ENCODE data around the gene DMRTC2. TPM values are rescaled to one million over a fixed set of nuclear protein-coding genes. Genes with fewer than 3 reads are reported as not detected.
A peak's percentile ranks its signal among the peaks of the same experiment; 100 is the strongest.

The DMRTC2 gene
- total and polyA plus RNA-seq, 9 of the 15 experiments (the other 6 are each of a cell fraction or from before 2014, with no cell fraction given): 0.03 TPM; not detected in 8

GRCh38 chr19:41868120-41868988, 23.5 kb downstream of the DMRTC2 start:
- in situ Hi-C loops (cut with MboI): no loop called here
- intact Hi-C loops (cut with micrococcal nuclease): no loop called here
- Histone ChIP-seq H3K9me3 (replicated peaks; ENCODE audit: control insufficient read depth, insufficient read depth, low read depth, low read length) (no peaks in the 10 kb centered on the region), H3K36me3 (ENCODE audit: control insufficient read depth, insufficient read depth, low read length) (peaks cover 80% of the 10 kb centered on the region), H3K79me2 (ENCODE audit: control insufficient read depth, insufficient read depth, low read length) (peaks cover 48% of the 10 kb centered on the region), H3K4me1 (replicated peaks in 1 of 2; ENCODE audit: control insufficient read depth in 2 of 2, insufficient read depth in 2 of 2, low read length in 2 of 2) (peaks cover 7 to 31% of the 10 kb centered on the region in 2 experiments; a peak in 4 of 5 replicates), H3K27ac (ENCODE audit: extremely low read depth, low read depth, low read length) (peak overlapping the region; percentile 34; the same call in 1 of the 3 replicates), H3K4me2 (ENCODE audit: insufficient read depth, low read length) (no peak overlapping the region), H3K27me3 (ENCODE audit: control insufficient read depth in 2 of 2, insufficient read depth in 2 of 2, low read length in 2 of 2) (no peaks in the 10 kb centered on the region), H4K20me1 (replicated peaks; ENCODE audit: control insufficient read depth, insufficient read depth, low read length) (peaks cover 59% of the 10 kb centered on the region), H2AFZ (ENCODE audit: low read depth, low read length) (no peak overlapping the region), H3K9me1 (ENCODE audit: control insufficient read depth, insufficient read depth, low read length) (peaks cover 4% of the 10 kb centered on the region), H3K9ac (ENCODE audit: insufficient read depth in 1 of 2, low read depth in 2 of 2, low read length in 2 of 2) (peak overlapping the region in 1 of 2 experiments; percentile 76; a peak in 2 of 4 replicates), H3K4me3 (no peak overlapping the region)
- ChIA-PET POLR2A (interaction anchor here (0.6 to 6.2 kb wide), 10 partner anchors 8 to 810 kb away, joined by 3 to 54 read pairs (median 3); partner anchors contain the start of gene RPS19), CTCF (ENCODE audit: low intra/inter-chr PET ratio) (no interaction called here)
- no peak for ATAC-seq
- no TSS peak for BruUV-seq (replicated peaks)
- no peak for DNase-seq (ENCODE audit: extremely low read depth in 1 of 4, low spot score in 3 of 4)
- FAIRE-seq: no peak
- WGBS (ENCODE audit: insufficient coverage, low coverage, missing lambda C conversion rate): 84% methylated on average over 10 of the region's 10 CpGs
- TF ChIP-seq SUPT5H (IDR thresholded peaks at IDR 0.05): 0 out of 2 replicates have a peak, but pooled peaks have one; percentile 14
- no peak for TF ChIP-seq ZNF766 (CRISPR knock-in tag; conservative IDR thresholded peaks at IDR 0.05)
- peak; percentile 50; the same call in 1 of the 2 replicates for TF ChIP-seq POLR2AphosphoS5 (IDR thresholded peaks at IDR 0.05; ENCODE audit: control insufficient read depth, insufficient read depth, low read depth, low read length)
- no peak for TF ChIP-seq CBX3 (IDR thresholded peaks at IDR 0.05; ENCODE audit: borderline replicate concordance in 1 of 2, low read length in 2 of 2)
- TF ChIP-seq RBFOX2 (IDR thresholded peaks at IDR 0.05; ENCODE audit: low read depth, low read length): peak; percentile 51; the same call in 1 of the 2 replicates
- TF ChIP-seq POLR2A (conservative IDR thresholded peaks at IDR 0.05): peak; percentile 51; the same call in 1 of the 2 replicates
- TF ChIP-seq GMEB1 (CRISPR knock-in tag; IDR thresholded peaks at IDR 0.05): no peak
- TF ChIP-seq SETDB1 (IDR thresholded peaks at IDR 0.05; ENCODE audit: low read length): no peak
- no peak for TF ChIP-seq ZNF449 (CRISPR knock-in tag; IDR thresholded peaks at IDR 0.05)
- no peak for TF ChIP-seq E2F6 (IDR thresholded peaks at IDR 0.05; ENCODE audit: borderline replicate concordance in 1 of 2, extremely low read depth in 1 of 2, insufficient read depth in 1 of 2, insufficient read length in 1 of 2, low read depth in 1 of 2, low read length in 1 of 2, poor library complexity in 1 of 2, severe bottlenecking in 1 of 2)
